GM04504 (cell line): Measurements from ENCODE around the gene SLC30A10.
"Not testable (repeated sequence)": the region's sequence is repeated elsewhere in the genome, so short reads cannot be mapped to it uniquely, and the experiment has no call there.

Experiments used
- DNase-seq: peaks from one replicate; pipeline ENCODE4 v3.0.0-alpha.2; 2012; ENCODE audit warnings: low read depth

The SLC30A10 gene

DNA sequence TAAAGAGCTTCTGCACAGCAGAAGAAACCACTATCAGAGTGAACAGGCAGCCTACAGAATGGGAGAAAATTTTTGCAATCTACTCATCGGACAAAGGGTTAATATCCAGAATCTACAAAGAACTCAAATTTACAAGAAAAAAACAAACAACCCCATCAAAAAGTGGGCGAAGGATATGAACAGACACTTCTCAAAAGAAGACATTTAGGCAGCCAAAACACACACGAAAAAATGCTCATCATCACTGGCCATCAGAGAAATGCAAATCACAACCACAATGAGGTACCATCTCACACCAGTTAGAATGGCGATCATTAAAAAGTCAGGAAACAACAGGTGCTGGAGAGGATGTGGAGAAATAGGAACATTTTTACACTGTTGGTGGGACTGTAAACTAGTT lies 36.5 kb downstream of the SLC30A10 start:
- DNase-seq, result not testable (repeated sequence)

- DNase-seq, result not testable (repeated sequence)
These were observed 39.7 kb downstream of the SLC30A10 start for GRCh38 chr1:219888667-219889066.

DNA sequence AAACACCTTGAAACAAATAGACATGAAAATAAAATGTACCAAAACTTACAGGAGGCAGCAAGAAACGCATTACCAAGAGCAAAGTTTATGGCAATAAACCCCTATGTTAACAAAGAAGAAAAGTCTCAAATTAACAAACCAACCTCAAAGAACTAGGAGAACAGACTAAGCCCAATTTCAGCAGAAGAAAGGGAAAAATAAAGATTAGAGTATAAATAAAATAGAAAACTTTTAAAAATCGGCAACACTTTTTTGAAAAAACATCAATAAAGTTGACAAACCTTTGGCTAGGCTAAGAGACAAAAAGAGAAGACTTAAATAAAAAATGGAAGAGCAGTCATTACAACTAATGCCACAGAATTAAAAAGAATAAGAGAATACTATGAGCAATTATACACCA lies 42.7 kb downstream of the SLC30A10 start:
- DNase-seq, result no peak

DNA sequence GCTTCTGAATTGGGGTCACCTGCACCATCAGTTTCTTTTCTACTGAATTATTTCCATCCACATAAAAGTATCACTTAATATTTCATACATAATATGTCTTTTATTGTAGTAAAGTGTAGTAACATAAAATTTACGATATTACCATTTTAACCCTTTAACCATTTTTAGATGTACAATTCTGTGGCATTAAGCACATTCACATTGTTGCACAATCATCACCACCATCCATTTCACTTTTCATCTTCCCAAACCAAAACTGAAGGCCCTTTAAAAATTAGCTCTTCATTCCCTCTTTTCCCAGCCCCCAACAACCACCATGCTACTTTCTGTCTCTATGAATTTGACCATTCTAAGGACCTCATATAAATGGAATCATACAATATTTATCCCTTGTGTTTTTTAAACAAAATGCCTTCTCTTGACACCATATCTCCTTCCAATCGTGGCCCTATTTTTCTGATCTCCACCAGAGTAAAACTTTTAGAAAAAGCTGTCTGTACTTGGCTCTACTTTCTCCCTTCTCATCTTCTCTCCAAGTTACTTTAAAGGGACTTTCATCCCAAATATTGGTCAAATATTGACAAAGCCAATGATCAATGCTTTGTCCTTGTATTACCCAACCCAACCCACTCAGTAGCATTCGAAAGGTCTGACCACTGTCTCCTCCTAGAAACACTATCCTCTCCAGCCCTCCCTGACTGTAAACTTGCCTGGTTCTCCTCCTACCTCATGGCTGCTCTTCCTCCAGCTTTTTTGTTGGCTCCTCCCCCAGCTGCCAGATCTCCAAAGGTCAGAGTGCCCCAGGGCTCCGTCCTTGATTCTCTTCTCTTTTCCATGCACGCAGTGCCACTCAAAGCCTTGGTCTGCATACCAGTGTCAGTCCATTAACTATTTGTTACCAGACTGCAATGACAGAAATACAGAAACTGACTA lies 44.7 kb downstream of the SLC30A10 start:
- DNase-seq, result no peak

- no peak for DNase-seq
These were observed 45.6 kb downstream of the SLC30A10 start for GRCh38 chr1:219882755-219883154.

DNA sequence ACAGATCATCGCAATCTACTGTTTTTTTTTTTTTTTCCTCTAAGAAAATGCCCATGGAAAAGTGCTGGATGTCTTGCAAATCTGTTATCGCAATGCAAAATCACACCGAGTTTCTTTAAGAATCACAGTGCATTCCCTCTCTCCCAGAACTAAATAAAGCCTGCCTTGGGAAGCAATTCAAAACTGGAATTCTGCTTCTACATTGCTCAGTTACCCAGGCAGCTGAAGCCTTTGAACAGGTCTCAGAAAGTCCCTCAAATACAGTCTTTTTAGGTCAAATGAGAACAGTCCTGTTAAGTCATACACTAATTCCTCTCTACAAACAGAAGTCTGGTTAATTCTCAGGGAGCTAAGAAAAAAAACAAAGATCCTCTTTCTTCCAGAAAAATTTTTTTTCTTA lies 46.3 kb downstream of the SLC30A10 start:
- no peak for DNase-seq

- DNase-seq, result no peak
These were observed 47.4 kb downstream of the SLC30A10 start for GRCh38 chr1:219880765-219881457.

DNA sequence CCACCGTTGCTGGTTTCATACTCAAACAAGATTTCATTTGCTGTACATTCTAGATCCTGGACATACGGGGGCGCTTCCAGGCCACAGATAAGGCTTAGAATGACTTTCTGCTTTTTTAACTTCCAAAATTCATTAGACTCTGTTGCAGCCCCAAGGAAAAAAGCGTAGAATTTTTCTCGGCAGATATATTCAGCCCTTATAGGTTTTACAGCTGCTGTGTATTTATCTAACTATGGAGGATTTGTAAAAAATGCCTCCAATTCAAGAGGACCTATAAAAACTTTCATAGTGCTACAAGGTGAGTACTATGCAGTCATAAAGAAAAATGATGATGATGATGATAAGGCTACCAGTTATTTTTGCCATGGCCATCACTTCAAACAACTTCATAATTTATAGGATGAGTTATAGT lies 51.6 kb downstream of the SLC30A10 start:
- no peak for DNase-seq

DNA sequence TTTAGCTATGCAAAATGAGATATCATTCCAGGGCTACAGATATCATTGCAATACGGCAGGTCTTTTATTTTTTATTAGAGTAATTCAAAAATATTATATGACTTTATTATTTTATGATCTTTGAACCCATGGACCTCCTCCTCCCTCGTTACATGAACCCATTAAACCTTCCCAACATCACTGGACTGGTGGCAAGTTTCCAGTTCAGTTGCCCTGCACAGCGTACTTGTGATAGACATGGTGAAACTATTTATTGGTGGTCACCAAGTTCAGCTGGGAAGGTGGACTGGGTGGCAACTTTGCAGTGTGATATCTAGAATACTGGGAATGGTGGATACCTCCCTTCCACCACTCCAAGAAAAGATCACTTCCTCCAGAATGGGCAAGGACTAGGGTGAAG lies 52.5 kb downstream of the SLC30A10 start:
- DNase-seq, result no peak

- not testable (repeated sequence) for DNase-seq
These were observed 55.8 kb downstream of the SLC30A10 start for GRCh38 chr1:219872538-219872937.

- no peak for DNase-seq
These were observed 56.8 kb downstream of the SLC30A10 start for GRCh38 chr1:219871427-219872057.

- not testable (repeated sequence) for DNase-seq
These were observed 59.7 kb downstream of the SLC30A10 start for GRCh38 chr1:219868615-219869014.
